ENCODE data around the gene EMC1.
"Not testable (repeated sequence)": the region's sequence is repeated elsewhere in the genome, so short reads cannot be mapped to it uniquely, and the experiment has no call there.

The EMC1 gene

DNA sequence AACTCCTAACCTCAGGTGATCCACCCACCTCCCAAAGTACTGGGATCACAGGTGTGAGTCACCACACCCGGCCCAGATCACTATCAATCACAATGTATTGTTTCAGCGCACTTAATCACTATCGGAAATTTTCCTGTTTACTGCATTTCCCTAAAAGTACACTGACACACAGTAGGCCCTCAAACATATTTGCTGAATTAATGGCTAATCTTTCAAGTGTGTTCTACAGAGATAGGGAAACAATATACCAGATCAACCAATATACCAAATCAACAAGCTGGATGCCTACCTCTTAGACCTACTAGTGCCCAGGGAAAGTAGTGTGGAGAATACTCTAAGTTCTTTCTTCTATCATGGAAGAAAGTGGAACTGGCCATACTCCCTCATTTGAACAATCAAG is 58.3 kb downstream of the EMC1 start:
- no peak for FAIRE-seq
- TF ChIP-seq POLR2AphosphoS5 (IDR thresholded peaks at IDR 0.05; ENCODE audit: low read depth, low read length), result no peak
- no peak for TF ChIP-seq POLR2A (IDR thresholded peaks at IDR 0.05; ENCODE audit: low read depth, low read length)
- no peak for TF ChIP-seq PAX5 (IDR thresholded peaks at IDR 0.05; ENCODE audit: insufficient read depth, low read length, severe bottlenecking)
- no peak for TF ChIP-seq TAF1 (IDR thresholded peaks at IDR 0.05; ENCODE audit: low read depth, low read length)
- no peak for TF ChIP-seq SPI1 (IDR thresholded peaks at IDR 0.05; ENCODE audit: low read depth, low read length)
- no peak for TF ChIP-seq POU2F2 (IDR thresholded peaks at IDR 0.05; ENCODE audit: low read depth, low read length)
- no peak for DNase-seq (ENCODE audit: insufficient read length, low spot score)

DNA sequence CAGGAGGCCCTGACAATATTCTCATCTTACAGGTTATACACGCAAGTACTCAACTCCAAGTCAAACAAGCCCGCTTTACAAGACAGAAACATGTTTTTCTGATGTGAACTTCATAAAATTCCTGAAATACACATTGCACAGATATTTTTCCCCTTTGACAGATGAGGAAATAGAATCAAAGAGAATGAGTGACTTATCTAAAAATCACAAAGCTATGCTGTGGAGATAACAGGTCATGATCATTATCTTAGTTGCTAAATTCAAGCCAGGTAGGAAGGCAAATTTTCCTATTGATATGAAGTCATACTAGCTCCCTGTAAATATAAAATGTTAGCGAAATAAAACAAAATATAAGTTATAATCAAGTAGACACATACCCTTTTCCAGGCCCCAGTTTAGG is 59.5 kb downstream of the EMC1 start:
- no peak for DNase-seq (ENCODE audit: insufficient read length, low spot score)
- no peak for FAIRE-seq
- no peak for TF ChIP-seq POU2F2 (IDR thresholded peaks at IDR 0.05; ENCODE audit: low read depth, low read length)
- TF ChIP-seq POLR2AphosphoS5 (IDR thresholded peaks at IDR 0.05; ENCODE audit: low read depth, low read length), result no peak
- TF ChIP-seq PAX5 (IDR thresholded peaks at IDR 0.05; ENCODE audit: insufficient read depth, low read length, severe bottlenecking), result no peak
- no peak for TF ChIP-seq SPI1 (IDR thresholded peaks at IDR 0.05; ENCODE audit: low read depth, low read length)
- no peak for TF ChIP-seq TAF1 (IDR thresholded peaks at IDR 0.05; ENCODE audit: low read depth, low read length)
- no peak for TF ChIP-seq POLR2A (IDR thresholded peaks at IDR 0.05; ENCODE audit: low read depth, low read length)

DNA sequence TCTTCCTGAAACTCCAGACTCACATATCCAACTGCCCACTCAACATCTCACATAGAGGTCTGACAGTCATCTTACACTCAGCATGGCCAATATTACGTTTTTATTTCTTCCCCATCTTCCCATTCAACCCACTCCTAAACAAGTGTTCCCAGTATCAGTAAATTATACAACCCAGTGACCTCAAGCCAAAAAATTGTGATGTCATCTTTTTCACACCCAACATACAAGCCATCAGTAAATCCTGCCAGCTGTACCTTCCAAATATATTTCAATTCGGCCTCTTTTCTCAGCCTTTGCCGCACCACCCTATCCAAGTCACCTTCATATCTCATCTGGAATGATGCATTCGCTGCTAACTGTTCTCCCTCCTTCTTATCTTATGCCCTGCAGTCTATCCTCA is 60.9 kb downstream of the EMC1 start:
- FAIRE-seq, result no peak
- TF ChIP-seq POLR2AphosphoS5 (IDR thresholded peaks at IDR 0.05; ENCODE audit: low read depth, low read length) (no peak), POLR2A (IDR thresholded peaks at IDR 0.05; ENCODE audit: low read depth, low read length) (no peak), TAF1 (IDR thresholded peaks at IDR 0.05; ENCODE audit: low read depth, low read length) (no peak), PAX5 (IDR thresholded peaks at IDR 0.05; ENCODE audit: insufficient read depth, low read length, severe bottlenecking) (no peak), SPI1 (IDR thresholded peaks at IDR 0.05; ENCODE audit: low read depth, low read length) (no peak), POU2F2 (IDR thresholded peaks at IDR 0.05; ENCODE audit: low read depth, low read length) (no peak)
- no peak for DNase-seq (ENCODE audit: insufficient read length, low spot score)

DNA sequence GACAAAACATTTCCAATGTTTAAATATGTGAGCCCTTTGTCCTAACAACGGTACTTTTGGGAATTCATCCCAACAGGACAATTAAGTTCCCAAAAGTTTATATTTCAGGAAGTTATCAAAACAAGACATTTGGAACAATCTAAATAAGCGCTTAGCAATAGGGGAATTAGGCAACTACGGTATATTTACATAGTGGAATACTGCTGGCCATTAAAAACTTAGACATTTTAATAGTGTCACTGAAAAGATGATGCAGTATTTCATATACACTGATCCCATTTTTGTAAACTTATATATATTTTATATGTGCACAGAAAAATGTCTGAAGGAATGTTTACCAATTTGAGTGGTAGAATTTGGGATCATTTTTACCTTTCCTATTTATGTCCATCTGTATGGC is 62.1 kb downstream of the EMC1 start:
- DNase-seq (ENCODE audit: insufficient read length, low spot score) (no peak), FAIRE-seq (no peak)
- no peak for TF ChIP-seq POU2F2 (IDR thresholded peaks at IDR 0.05; ENCODE audit: low read depth, low read length)
- no peak for TF ChIP-seq PAX5 (IDR thresholded peaks at IDR 0.05; ENCODE audit: insufficient read depth, low read length, severe bottlenecking)
- TF ChIP-seq SPI1 (IDR thresholded peaks at IDR 0.05; ENCODE audit: low read depth, low read length), result no peak
- TF ChIP-seq TAF1 (IDR thresholded peaks at IDR 0.05; ENCODE audit: low read depth, low read length), result no peak
- TF ChIP-seq POLR2A (IDR thresholded peaks at IDR 0.05; ENCODE audit: low read depth, low read length), result no peak
- no peak for TF ChIP-seq POLR2AphosphoS5 (IDR thresholded peaks at IDR 0.05; ENCODE audit: low read depth, low read length)

DNA sequence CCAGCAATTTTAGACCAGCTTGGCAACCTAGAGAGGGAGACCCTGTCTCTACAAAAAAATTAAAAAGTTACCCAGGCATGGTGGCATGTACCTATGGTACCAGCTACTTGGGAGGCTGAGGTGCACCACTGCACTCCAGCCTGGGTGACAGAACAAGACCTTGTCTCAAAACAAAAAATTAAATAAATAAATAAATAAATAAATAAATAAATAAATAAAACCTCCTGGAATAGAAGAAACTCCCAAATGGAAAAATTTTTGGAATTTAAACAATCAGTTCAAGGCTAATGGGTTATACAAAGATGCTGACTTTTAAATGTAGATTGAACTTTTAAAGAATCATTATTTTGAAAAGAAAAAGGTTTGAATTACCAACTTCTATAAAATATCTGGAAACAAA is 63.5 kb downstream of the EMC1 start:
- TF ChIP-seq POU2F2 (IDR thresholded peaks at IDR 0.05; ENCODE audit: low read depth, low read length) (no peak), PAX5 (IDR thresholded peaks at IDR 0.05; ENCODE audit: insufficient read depth, low read length, severe bottlenecking) (no peak), POLR2A (IDR thresholded peaks at IDR 0.05; ENCODE audit: low read depth, low read length) (no peak), SPI1 (IDR thresholded peaks at IDR 0.05; ENCODE audit: low read depth, low read length) (no peak), POLR2AphosphoS5 (IDR thresholded peaks at IDR 0.05; ENCODE audit: low read depth, low read length) (no peak), TAF1 (IDR thresholded peaks at IDR 0.05; ENCODE audit: low read depth, low read length) (no peak)
- DNase-seq (ENCODE audit: insufficient read length, low spot score) (no peak), FAIRE-seq (no peak)

DNA sequence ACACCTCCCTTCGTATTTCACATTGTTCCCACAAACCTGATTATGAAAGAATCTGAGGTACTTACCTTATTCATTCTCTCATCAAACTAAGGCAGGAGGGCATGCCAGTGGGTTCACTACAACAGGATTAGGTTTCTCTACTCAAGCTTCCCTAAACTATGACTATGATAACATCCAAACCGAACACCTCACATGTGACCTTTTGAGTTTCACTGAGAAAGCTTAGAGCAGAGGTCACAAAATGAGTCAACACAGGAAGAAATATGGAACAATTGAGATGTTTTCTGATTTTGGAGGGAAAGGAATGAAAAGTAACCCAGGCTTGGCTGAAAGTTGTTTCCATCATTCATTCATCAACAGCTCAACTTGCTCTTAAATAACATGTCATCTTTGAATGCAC is 65.3 kb downstream of the EMC1 start:
- TF ChIP-seq POU2F2 (IDR thresholded peaks at IDR 0.05; ENCODE audit: low read depth, low read length) (no peak), SPI1 (IDR thresholded peaks at IDR 0.05; ENCODE audit: low read depth, low read length) (no peak), PAX5 (IDR thresholded peaks at IDR 0.05; ENCODE audit: insufficient read depth, low read length, severe bottlenecking) (no peak), TAF1 (IDR thresholded peaks at IDR 0.05; ENCODE audit: low read depth, low read length) (no peak), POLR2AphosphoS5 (IDR thresholded peaks at IDR 0.05; ENCODE audit: low read depth, low read length) (no peak), POLR2A (IDR thresholded peaks at IDR 0.05; ENCODE audit: low read depth, low read length) (no peak)
- DNase-seq (ENCODE audit: insufficient read length, low spot score) (no peak), FAIRE-seq (no peak)

DNA sequence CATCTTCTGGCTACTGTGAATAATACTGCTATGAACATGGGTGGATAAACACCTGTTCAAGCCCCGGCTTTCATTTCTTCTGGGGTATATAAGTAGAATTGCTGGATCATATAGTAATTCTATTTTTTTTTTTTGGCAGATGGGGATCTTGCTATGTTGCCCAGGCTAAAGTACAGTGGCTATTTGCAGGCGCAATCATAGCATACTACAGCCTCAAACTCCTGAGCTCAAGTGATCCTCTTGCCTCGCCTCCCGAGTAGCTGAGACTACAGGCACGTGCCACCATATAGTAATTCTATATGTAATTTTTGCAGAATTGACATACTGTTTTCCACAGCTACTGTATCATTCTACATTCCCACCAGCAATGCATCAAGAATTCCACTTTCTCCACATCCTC is 69.1 kb downstream of the EMC1 start:
- TF ChIP-seq SPI1 (IDR thresholded peaks at IDR 0.05; ENCODE audit: low read depth, low read length) (no peak), PAX5 (IDR thresholded peaks at IDR 0.05; ENCODE audit: insufficient read depth, low read length, severe bottlenecking) (no peak), POU2F2 (IDR thresholded peaks at IDR 0.05; ENCODE audit: low read depth, low read length) (no peak), POLR2A (IDR thresholded peaks at IDR 0.05; ENCODE audit: low read depth, low read length) (no peak), POLR2AphosphoS5 (IDR thresholded peaks at IDR 0.05; ENCODE audit: low read depth, low read length) (no peak)
- DNase-seq (ENCODE audit: insufficient read length, low spot score), result no peak
- FAIRE-seq, result no peak

DNA sequence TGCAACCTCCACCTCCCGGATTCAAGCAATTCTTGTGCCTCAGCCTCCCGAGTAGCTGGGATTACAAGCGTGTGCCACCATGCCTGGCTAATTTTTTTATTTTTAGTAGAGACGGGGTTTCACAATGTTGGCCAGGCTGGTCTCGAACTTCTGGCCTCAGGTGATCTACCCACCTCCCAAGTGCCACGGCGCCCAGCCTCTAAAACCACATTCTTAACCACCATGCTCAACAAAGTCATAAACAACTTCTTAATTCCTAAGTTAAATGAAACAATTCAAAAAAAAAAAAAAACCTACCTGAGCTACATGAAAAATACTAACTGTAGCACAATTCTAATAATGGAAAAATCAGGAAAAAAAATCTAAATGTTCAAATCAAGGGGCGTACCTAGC is 71.1 kb downstream of the EMC1 start:
- not testable (repeated sequence) for FAIRE-seq; DNase-seq (ENCODE audit: insufficient read length, low spot score)

DNA sequence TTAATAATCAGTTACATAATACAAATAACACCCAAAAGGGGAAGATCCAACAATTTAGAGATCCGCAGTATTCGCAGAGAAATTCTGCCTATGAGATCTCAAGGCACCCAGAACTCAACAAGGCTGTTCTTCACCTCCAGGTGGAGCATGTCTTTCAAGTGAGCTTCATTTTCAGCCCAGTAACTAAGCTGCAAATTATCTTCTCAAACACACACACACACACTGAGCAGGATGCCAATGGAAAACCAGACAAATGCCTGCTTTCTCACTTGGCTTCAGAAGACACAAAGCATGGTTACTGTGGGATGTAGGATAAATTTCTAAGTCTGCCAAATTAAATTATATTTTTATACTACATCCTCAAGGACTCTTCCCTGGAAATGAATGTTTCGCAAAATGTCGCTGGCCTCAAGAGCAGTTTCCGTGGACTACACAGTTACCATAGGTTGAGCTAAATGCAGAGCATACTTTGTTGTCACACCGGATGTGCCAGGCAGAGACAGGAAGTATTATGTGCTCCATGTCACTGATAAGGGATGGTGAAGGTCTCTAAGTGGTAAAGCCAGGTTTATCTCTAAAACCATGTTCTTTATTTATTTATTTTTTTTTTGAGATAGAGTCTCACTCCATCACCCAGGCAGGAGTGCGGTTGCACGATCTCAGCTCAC is 71.6 kb downstream of the EMC1 start:
- DNase-seq (ENCODE audit: insufficient read length, low spot score), result peak; percentile 3
- peak; percentile 63 for FAIRE-seq
- TF ChIP-seq SPI1 (IDR thresholded peaks at IDR 0.05; ENCODE audit: low read depth, low read length), result no peak
- no peak for TF ChIP-seq POU2F2 (IDR thresholded peaks at IDR 0.05; ENCODE audit: low read depth, low read length)
- no peak for TF ChIP-seq PAX5 (IDR thresholded peaks at IDR 0.05; ENCODE audit: insufficient read depth, low read length, severe bottlenecking)
- no peak for TF ChIP-seq POLR2AphosphoS5 (IDR thresholded peaks at IDR 0.05; ENCODE audit: low read depth, low read length)
- TF ChIP-seq TAF1 (IDR thresholded peaks at IDR 0.05; ENCODE audit: low read depth, low read length), result no peak
- TF ChIP-seq POLR2A (IDR thresholded peaks at IDR 0.05; ENCODE audit: low read depth, low read length), result no peak

DNA sequence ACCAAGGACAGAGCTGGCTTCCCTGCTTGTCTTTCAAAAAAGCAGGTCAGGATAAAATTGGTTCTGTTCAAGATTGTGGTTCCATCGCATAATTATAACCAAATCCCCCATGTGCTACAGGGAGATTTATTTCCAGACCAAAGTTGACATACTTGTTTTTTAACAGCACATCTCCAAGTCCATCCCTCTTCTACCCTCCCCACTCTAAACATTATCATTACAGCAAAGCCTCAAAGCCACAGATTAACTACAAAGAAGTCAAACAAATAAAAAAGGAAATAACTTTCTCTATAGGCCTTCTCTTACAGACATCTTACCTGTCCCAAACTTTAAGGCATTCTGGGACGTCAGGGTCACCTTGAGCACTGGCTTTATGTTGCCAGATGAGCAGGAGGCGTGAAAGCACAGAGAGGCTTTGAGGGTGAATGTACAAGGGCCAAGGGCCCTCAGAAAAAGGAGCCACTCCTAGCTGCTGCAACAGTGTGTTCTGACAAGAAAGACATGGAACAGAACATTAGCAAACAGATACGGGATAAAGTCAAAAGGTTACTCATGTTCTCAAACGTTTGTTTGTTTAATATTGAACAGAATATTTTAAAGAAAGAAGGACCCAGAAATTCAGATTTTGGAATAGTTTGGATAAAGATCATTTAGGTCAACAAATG is 72.5 kb downstream of the EMC1 start:
- TF ChIP-seq SPI1 (IDR thresholded peaks at IDR 0.05; ENCODE audit: low read depth, low read length) (no peak), POU2F2 (IDR thresholded peaks at IDR 0.05; ENCODE audit: low read depth, low read length) (no peak), POLR2AphosphoS5 (IDR thresholded peaks at IDR 0.05; ENCODE audit: low read depth, low read length) (no peak), POLR2A (IDR thresholded peaks at IDR 0.05; ENCODE audit: low read depth, low read length) (no peak), PAX5 (IDR thresholded peaks at IDR 0.05; ENCODE audit: insufficient read depth, low read length, severe bottlenecking) (no peak), TAF1 (IDR thresholded peaks at IDR 0.05; ENCODE audit: low read depth, low read length) (no peak)
- no peak for DNase-seq (ENCODE audit: insufficient read length, low spot score)

More for the DNA sequence above, 72.5 kb downstream of the EMC1 start:
- no peak for FAIRE-seq
